Cardiac septum (tissue), 1 donor: ENCODE measurements around the gene POLD2. TPM values are rescaled to one million over a fixed set of nuclear protein-coding genes. Genes with fewer than 3 reads are reported as not detected.
"Not testable (repeated sequence)": the region's sequence is repeated elsewhere in the genome, so short reads cannot be mapped to it uniquely, and the experiment has no call there.

ENCODE experiments used
- DNase-seq: peaks from one replicate; pipeline ENCODE4 v3.0.0-alpha.2; 2020; ENCODE audit warnings: low spot score
- intact Hi-C: fragments of 100-400 bp; cut with DNase I; formaldehyde crosslinking; loops from one replicate; pipeline ENCODE4 v1.14.0; 2022
- long read RNA-seq: library from polyadenylated mRNA; unstranded; transcript quantifications from one replicate; pipeline ENCODE4 v2.0.0, GENCODE V29; 2021
- total RNA-seq: library from RNA; stranded (reverse); fragmentation: NEBNext Ultra II Directional; extraction: Animal tissue kit (Norgen Biotek cat#: 25700); gene quantifications from one replicate; pipeline ENCODE4 v1.2.1, GENCODE V29; 2021
- donor health status: DM: no; HTN: no; CAD: no.

The POLD2 gene
- total RNA-seq = 88.1 TPM
- long read RNA-seq, transcript POLD2-207 (11 exons, 1,659 nt) = minor isoform, 23 of 187 reads
- long read RNA-seq, transcript POLD2-218 (11 exons, 1,619 nt) = major isoform, 101 of 187 reads
- long read RNA-seq, partial matches to known transcripts = 40 of 187 reads
- long read RNA-seq, other reads (novel, unspliced or antisense) = 23 of 187 reads

DNA sequence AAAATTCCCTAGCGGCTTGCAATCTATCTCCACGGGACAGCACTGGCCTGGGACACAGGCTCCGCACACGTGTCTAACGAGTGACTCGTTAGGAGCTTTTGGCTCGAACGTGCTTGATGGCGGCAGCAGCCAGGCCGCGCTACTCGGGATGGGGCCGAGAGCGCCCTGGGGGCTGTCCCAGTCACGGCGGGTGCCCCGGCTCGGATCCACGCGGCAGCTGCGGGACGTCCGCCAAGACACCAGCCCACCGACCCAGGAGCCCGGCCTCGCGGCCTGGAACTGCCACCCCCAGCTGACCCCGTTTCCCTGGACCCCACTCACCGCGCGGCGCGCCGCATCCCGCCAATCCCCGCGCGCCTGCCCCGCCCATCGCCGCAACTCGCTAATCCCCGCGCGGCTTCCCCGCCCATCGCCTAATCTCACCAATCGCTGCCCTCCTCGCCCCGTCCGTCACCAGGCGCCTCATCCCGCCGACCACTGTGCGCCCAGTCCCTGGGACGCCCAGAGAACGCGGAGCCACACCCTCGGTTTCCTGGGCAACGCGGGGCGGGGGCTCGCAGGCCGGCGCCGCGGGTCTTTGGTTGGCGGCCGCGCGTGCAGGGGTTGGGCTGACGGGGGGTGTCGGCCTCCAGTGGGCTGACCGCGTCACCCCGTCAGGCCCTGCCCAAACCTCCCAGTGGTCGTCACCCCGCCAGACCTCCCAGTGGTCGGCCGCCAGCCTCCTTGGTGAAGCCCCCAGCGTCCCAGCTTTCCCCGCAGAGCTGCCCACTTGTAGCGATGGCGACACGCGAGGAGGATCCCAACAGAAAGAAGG lies at the start of gene POLD2:
Gene POLD2, minus strand, starts transcription at position 359 of the 814 bp plus-strand sequence. CDS start 1,495 bp downstream, outside the sequence.
- intact Hi-C loops = loop anchor here (2.0 to 5.0 kb wide), 2 partner anchors 47 to 79 kb away; partner anchors contain the start of gene YKT6
- DNase-seq = peak; percentile 99

- intact Hi-C loops = no loop called here
- no peak for DNase-seq
These were observed 49.6 kb upstream of the POLD2 start for GRCh38 chr7:44172803-44173424.

DNA sequence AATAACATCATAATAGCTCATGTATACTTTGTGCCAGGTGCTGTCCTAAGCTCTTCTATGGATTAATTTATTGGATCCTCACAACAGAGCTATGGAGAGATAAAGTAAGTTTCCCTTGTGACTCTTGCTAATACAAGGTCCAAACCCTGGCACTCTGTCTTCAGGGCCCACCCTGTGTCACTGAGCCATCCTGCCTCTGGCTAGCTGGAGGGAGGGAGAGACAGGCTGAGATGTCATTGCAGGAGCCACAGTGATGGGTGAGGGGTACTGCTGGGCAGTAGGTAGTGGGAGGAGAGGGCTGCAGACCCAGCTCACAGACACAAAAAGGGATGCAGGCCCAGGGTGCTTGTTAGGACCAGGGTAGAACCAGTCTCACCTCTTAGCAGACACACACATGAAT lies 49.0 kb upstream of the POLD2 start:
- peak; percentile 51 for DNase-seq
- intact Hi-C loops = no loop called here

- DNase-seq, intact Hi-C loops: not testable (repeated sequence)
These were observed 48.6 kb upstream of the POLD2 start for GRCh38 chr7:44171901-44172300.

GRCh38 chr7:44167920-44168319 lies 44.6 kb upstream of the POLD2 start:
- intact Hi-C loops = no loop called here

DNA sequence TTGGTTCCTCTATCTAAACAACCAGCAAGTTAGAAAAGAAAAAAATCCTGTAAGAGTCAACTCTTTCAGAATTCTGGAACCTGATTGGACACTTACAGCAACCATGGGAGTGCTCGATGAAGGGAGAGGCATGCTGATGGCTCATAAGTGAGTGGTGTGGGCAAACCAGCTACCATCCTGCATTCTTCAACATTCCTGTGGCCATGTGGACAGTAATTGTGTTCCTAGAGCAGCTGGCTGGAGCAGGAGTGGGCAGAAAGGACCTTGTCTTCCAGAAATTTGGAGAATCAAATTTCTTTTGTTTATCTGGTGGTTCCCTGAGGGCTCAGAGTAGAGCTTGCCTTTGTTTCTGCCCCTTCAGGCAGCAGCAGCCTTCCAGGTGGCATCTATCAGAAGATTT lies 40.2 kb upstream of the POLD2 start:
- intact Hi-C loops = no loop called here
- DNase-seq = no peak

More at GRCh38 chr7:44167920-44168319, 44.6 kb upstream of the POLD2 start:
- DNase-seq = no peak

DNA sequence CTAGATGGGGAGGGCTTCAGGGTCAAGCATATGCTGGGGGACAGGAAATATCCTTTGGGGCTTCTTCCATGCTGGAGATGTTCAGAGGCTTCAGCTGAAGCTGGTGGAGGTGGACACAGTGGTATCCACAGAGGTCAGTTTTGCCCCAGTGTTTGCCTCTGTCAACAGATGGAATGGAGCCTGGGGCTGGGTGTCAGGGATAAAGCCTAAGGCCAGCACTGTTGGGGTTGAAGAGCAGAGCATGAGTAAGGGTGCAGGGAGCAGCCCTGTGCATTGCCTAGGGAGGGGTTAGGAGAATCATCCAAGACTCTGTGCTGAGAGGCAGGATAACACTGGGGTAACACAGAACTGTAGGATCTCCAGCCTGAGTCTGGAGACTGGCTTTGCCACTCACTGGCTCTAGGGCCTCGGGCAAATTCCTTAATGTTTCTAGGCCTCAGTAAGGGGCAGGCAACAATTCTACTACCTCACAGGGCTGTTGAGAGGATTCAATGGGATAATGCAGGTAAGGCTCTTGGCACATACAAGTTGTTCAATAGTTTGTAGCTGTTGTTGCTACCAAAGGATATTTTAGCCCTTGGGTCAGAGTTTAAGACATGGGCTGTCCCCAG lies 39.5 kb upstream of the POLD2 start:
- intact Hi-C loops = no loop called here
- DNase-seq = peak; percentile 68

DNA sequence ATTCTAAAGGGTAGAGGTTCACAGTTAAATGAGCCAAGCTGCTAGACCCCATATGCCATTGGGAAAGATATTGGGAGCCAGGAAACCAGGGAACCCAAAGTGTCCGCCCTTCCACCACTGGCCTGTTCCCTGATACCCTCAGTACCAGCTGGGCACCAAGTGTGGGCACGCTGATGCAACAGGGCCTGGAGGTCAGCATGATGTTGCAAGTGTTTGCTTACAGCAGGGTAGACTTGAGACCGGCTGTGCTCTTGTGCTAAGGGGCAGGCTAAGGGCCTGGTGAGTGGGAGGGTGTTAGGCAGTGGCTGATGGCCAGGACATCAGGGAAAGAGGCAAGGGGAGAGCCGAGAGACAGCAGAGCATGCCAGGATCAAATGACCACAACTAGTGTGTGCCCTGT lies 38.8 kb upstream of the POLD2 start:
- intact Hi-C loops = no loop called here
- DNase-seq = peak; percentile 29

DNA sequence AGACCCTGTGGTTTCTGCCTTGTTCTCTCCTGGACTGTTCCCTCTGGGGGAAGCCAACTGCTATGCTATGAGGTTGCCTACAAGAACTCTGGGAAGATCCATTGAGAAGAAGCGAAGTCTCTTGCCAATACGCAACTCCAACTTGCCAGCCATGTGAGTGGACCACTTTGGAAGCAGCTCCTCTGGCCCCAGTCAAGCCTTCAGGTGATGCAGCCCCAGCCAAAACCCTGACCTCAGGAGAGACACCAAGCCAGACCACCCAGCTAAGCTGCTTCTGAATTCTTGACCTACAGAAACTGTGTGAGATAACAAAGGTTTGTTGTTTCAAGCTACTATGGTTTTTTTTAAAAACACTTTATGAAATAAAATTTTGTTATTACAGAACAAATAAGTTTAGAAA lies 38.0 kb upstream of the POLD2 start:
- intact Hi-C loops = no loop called here
- DNase-seq = no peak

GRCh38 chr7:44159824-44160630 lies 36.7 kb upstream of the POLD2 start:
- intact Hi-C loops = no loop called here
- peak; percentile 67 for DNase-seq

- DNase-seq = peak; percentile 60
- intact Hi-C loops = no loop called here
These were observed 35.7 kb upstream of the POLD2 start for GRCh38 chr7:44158873-44159631.

- DNase-seq = peak; percentile 74
- intact Hi-C loops = no loop called here
These were observed 34.9 kb upstream of the POLD2 start for GRCh38 chr7:44158096-44158872.

- peak; percentile 50 for DNase-seq
- intact Hi-C loops = no loop called here
These were observed 34.0 kb upstream of the POLD2 start for GRCh38 chr7:44157116-44158080.

DNA sequence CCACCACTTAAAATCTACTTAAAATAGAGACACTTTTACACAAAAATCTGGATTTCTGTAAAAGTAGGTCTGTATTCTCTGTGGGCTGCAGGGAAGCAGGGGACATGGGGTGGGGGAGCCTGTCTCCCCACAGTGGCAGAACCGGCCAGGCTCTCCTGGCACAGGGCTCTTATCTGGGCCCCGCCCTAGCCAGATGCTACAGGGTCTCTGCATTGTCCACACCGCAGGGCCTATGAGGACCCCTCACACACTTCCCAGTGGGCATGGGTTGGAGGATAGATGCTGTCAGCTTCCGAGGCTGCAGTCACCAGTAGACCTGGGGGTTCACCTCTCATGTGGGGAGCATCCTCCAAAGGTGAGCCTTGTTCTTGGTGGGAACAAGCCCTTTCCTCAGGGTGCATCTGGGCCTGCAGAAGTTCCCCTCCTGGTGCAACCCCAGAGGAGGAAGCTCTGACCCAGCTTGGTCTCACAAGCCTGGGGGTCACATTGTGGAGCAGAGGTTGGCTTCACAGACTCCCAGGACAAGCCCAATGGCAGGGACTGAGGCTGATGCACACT lies 33.2 kb upstream of the POLD2 start:
- DNase-seq = peak; percentile 62
- intact Hi-C loops = no loop called here

GRCh38 chr7:44155191-44156185 lies 32.1 kb upstream of the POLD2 start:
- intact Hi-C loops = no loop called here
- peak; percentile 54 for DNase-seq
